Ramos (cell line): Measurements from ENCODE around the gene SCNN1G.

Source experiments
- in situ Hi-C: fragments of 300-500 bp; cut with MboI; formaldehyde crosslinking; loops from one replicate; pipeline ENCODE4 v1.14.3; 2022; ENCODE audit warnings: low sequenced_read_pairs; ENCODE audit not compliant: unreplicated experiment

SCNN1G gene

GRCh38 chr16:23194497-23195221 is 12.1 kb downstream of the SCNN1G start:
- in situ Hi-C loops: loop anchor here (25.0 kb wide), 1 partner anchor 393 kb away; the partner anchor contains the start of gene NDUFAB1

GRCh38 chr16:23195366-23195978 is 12.9 kb downstream of the SCNN1G start:
- in situ Hi-C loops: loop anchor here (25.0 kb wide), 1 partner anchor 392 kb away; the partner anchor contains the start of gene NDUFAB1

GRCh38 chr16:23196539-23196938 is 14.0 kb downstream of the SCNN1G start:
- in situ Hi-C loops: loop anchor here (25.0 kb wide), 1 partner anchor 391 kb away; the partner anchor contains the start of gene NDUFAB1

GRCh38 chr16:23202166-23202565 is 19.6 kb downstream of the SCNN1G start:
- in situ Hi-C loops: no loop called here

GRCh38 chr16:23206986-23207385 is 24.4 kb downstream of the SCNN1G start:
- in situ Hi-C loops: no loop called here

- in situ Hi-C loops: no loop called here
Measured at GRCh38 chr16:23207485-23207884, 24.9 kb downstream of the SCNN1G start.

- in situ Hi-C loops: no loop called here
Measured at GRCh38 chr16:23209606-23210005, 27.1 kb downstream of the SCNN1G start.

GRCh38 chr16:23213831-23214230 is 31.3 kb downstream of the SCNN1G start:
- in situ Hi-C loops: no loop called here

- in situ Hi-C loops: no loop called here
Measured at GRCh38 chr16:23214796-23215195, 32.3 kb downstream of the SCNN1G start.

- in situ Hi-C loops: no loop called here
Measured at GRCh38 chr16:23215435-23215834, 32.9 kb downstream of the SCNN1G start.

GRCh38 chr16:23216658-23217246 is 34.2 kb downstream of the SCNN1G start:
- in situ Hi-C loops: no loop called here

GRCh38 chr16:23217646-23218045 is 35.1 kb downstream of the SCNN1G start:
- in situ Hi-C loops: no loop called here

GRCh38 chr16:23222929-23223328 is 40.4 kb downstream of the SCNN1G start:
- in situ Hi-C loops: no loop called here

- in situ Hi-C loops: no loop called here
Measured at GRCh38 chr16:23223368-23223767, 40.8 kb downstream of the SCNN1G start.

- in situ Hi-C loops: no loop called here
Measured at GRCh38 chr16:23225109-23225508, 42.6 kb downstream of the SCNN1G start.

GRCh38 chr16:23225634-23226033 is 43.1 kb downstream of the SCNN1G start:
- in situ Hi-C loops: no loop called here

GRCh38 chr16:23227529-23227928 is 45.0 kb downstream of the SCNN1G start:
- in situ Hi-C loops: no loop called here

- in situ Hi-C loops: no loop called here
Measured at GRCh38 chr16:23229714-23230113, 47.2 kb downstream of the SCNN1G start.

- in situ Hi-C loops: no loop called here
Measured at GRCh38 chr16:23232806-23233205, 50.3 kb downstream of the SCNN1G start.

GRCh38 chr16:23235176-23235575 is 52.6 kb downstream of the SCNN1G start:
- in situ Hi-C loops: no loop called here

GRCh38 chr16:23236983-23237382 is 54.4 kb downstream of the SCNN1G start:
- in situ Hi-C loops: no loop called here
